ENCODE measurements around the gene CHCHD3. TPM values are rescaled to one million over a fixed set of nuclear protein-coding genes. Genes with fewer than 3 reads are reported as not detected.

Gene CHCHD3
- total RNA-seq, 1 donor from 2014 or later = 209 TPM

GRCh38 chr7:133019590-133019989 is 62.3 kb downstream of the CHCHD3 start:
- DNase-seq = no peak
- H3K4me3 ChIP-seq = no peak overlapping the region
- intact Hi-C loops (cut with micrococcal nuclease) = no loop called here
- no peak overlapping the region for H3K27ac ChIP-seq (replicated peaks)
- no peaks in the 10 kb centered on the region for H3K27me3 ChIP-seq (ENCODE audit: low read depth)
- peaks cover 39% of the 10 kb centered on the region for H3K4me1 ChIP-seq
- H3K9me3 ChIP-seq (replicated peaks) = no peaks in the 10 kb centered on the region
- TF ChIP-seq CTCF (IDR thresholded peaks at IDR 0.05; ENCODE audit: borderline replicate concordance) = no peak
- no peaks in the 10 kb centered on the region for H3K36me3 ChIP-seq

- peaks cover 25% of the 10 kb centered on the region for H3K4me1 ChIP-seq
- no peak for TF ChIP-seq CTCF (IDR thresholded peaks at IDR 0.05; ENCODE audit: borderline replicate concordance)
- H3K9me3 ChIP-seq (replicated peaks) = no peaks in the 10 kb centered on the region
- no peak overlapping the region for H3K4me3 ChIP-seq
- DNase-seq = no peak
- intact Hi-C loops (cut with micrococcal nuclease) = no loop called here
- no peaks in the 10 kb centered on the region for H3K27me3 ChIP-seq (ENCODE audit: low read depth)
- no peak overlapping the region for H3K27ac ChIP-seq (replicated peaks)
- H3K36me3 ChIP-seq = no peaks in the 10 kb centered on the region
Measured at GRCh38 chr7:133016604-133017003, 65.3 kb downstream of the CHCHD3 start.

GRCh38 chr7:133015888-133016287 is 66.0 kb downstream of the CHCHD3 start:
- Histone ChIP-seq H3K4me3 (no peak overlapping the region), H3K4me1 (peaks cover 25% of the 10 kb centered on the region), H3K27me3 (ENCODE audit: low read depth) (no peaks in the 10 kb centered on the region), H3K9me3 (replicated peaks) (no peaks in the 10 kb centered on the region), H3K36me3 (no peaks in the 10 kb centered on the region), H3K27ac (replicated peaks) (no peak overlapping the region)
- TF ChIP-seq CTCF (IDR thresholded peaks at IDR 0.05; ENCODE audit: borderline replicate concordance) = no peak
- intact Hi-C loops (cut with micrococcal nuclease) = no loop called here
- DNase-seq = no peak

- H3K27ac ChIP-seq (replicated peaks) = no peak overlapping the region
- no peak overlapping the region for H3K4me3 ChIP-seq
Measured at GRCh38 chr7:133011746-133012145, 70.1 kb downstream of the CHCHD3 start.

GRCh38 chr7:133009426-133010252 is 72.3 kb downstream of the CHCHD3 start:
- H3K4me1 ChIP-seq = peaks cover 22% of the 10 kb centered on the region
- no peaks in the 10 kb centered on the region for H3K27me3 ChIP-seq (ENCODE audit: low read depth)
- TF ChIP-seq CTCF (IDR thresholded peaks at IDR 0.05; ENCODE audit: borderline replicate concordance) = no peak
- no peak overlapping the region for H3K4me3 ChIP-seq
- no peak for DNase-seq
- intact Hi-C loops (cut with micrococcal nuclease) = no loop called here
- no peaks in the 10 kb centered on the region for H3K36me3 ChIP-seq
- H3K27ac ChIP-seq (replicated peaks) = no peak overlapping the region
- peaks cover 13% of the 10 kb centered on the region for H3K9me3 ChIP-seq (replicated peaks)

More at GRCh38 chr7:133011746-133012145, 70.1 kb downstream of the CHCHD3 start:
- H3K36me3 ChIP-seq = no peaks in the 10 kb centered on the region
- DNase-seq = no peak
- no peaks in the 10 kb centered on the region for H3K9me3 ChIP-seq (replicated peaks)
- H3K4me1 ChIP-seq = peaks cover 32% of the 10 kb centered on the region
- H3K27me3 ChIP-seq (ENCODE audit: low read depth) = no peaks in the 10 kb centered on the region
- intact Hi-C loops (cut with micrococcal nuclease) = no loop called here
- TF ChIP-seq CTCF (IDR thresholded peaks at IDR 0.05; ENCODE audit: borderline replicate concordance) = no peak
